Activated naive CD8-positive, alpha-beta T cell treated with anti-CD3 and anti-CD28 coated beads, Interleukin-2, amount 50 U/mL, for 16 hours (primary cell): ENCODE data around the gene TSPEAR.
"Not testable (repeated sequence)": the region's sequence is repeated elsewhere in the genome, so short reads cannot be mapped to it uniquely, and the experiment has no call there.

Source experiments
- DNase-seq: peaks from one replicate; pipeline ENCODE4 v3.0.0-alpha.2; 2020; ENCODE audit warnings: low read depth, low spot score

The TSPEAR gene

GRCh38 chr21:44702973-44703730 is 8.2 kb downstream of the TSPEAR start:
- no peak for DNase-seq

- DNase-seq = no peak
These were observed 9.0 kb downstream of the TSPEAR start for GRCh38 chr21:44702111-44702972.

- no peak for DNase-seq
These were observed 9.8 kb downstream of the TSPEAR start for GRCh38 chr21:44701541-44701940.

GRCh38 chr21:44701023-44701400 is 10.4 kb downstream of the TSPEAR start:
- DNase-seq = no peak

- no peak for DNase-seq
These were observed 11.0 kb downstream of the TSPEAR start for GRCh38 chr21:44700101-44701022.

- DNase-seq = no peak
These were observed 11.8 kb downstream of the TSPEAR start for GRCh38 chr21:44699502-44700001.

GRCh38 chr21:44697811-44698734 is 13.3 kb downstream of the TSPEAR start:
- DNase-seq = no peak

GRCh38 chr21:44697172-44697810 is 14.1 kb downstream of the TSPEAR start, which contains the start of gene KRTAP10-12:
Gene KRTAP10-12 (plus strand): TSS chr21:44697172. CDS start chr21:44697202, 30 bp downstream.
- DNase-seq = not testable (repeated sequence)

GRCh38 chr21:44696572-44696971 is 14.8 kb downstream of the TSPEAR start:
- no peak for DNase-seq

- no peak for DNase-seq
These were observed 15.7 kb downstream of the TSPEAR start for GRCh38 chr21:44695641-44696040.

- no peak for DNase-seq
These were observed 16.2 kb downstream of the TSPEAR start for GRCh38 chr21:44695184-44695583.

- no peak for DNase-seq
These were observed 16.6 kb downstream of the TSPEAR start for GRCh38 chr21:44694776-44695175.

GRCh38 chr21:44692798-44693512 is 18.4 kb downstream of the TSPEAR start:
- DNase-seq = no peak

- no peak for DNase-seq
These were observed 19.7 kb downstream of the TSPEAR start for GRCh38 chr21:44691686-44692085.

- not testable (repeated sequence) for DNase-seq
These were observed 21.6 kb downstream of the TSPEAR start for GRCh38 chr21:44689740-44690139.

- DNase-seq = no peak
These were observed 23.7 kb downstream of the TSPEAR start for GRCh38 chr21:44687671-44688070.

- no peak for DNase-seq
These were observed 24.4 kb downstream of the TSPEAR start for GRCh38 chr21:44686843-44687561.

- no peak for DNase-seq
These were observed 25.2 kb downstream of the TSPEAR start for GRCh38 chr21:44686000-44686781.
